ENCODE measurements around the gene CALY. TPM values are rescaled to one million over a fixed set of nuclear protein-coding genes. Genes with fewer than 3 reads are reported as not detected.

Gene CALY
- total RNA-seq, 2 donors from 2014 or later, result 0.75 to 1.3 TPM

- no peaks in the 10 kb centered on the region for H3K9me3 Mint-ChIP-seq
- peaks cover 44% of the 10 kb centered on the region for H3K36me3 Mint-ChIP-seq (ENCODE audit: low read depth)
- H3K9ac ChIP-seq (ENCODE audit: extremely low read depth, low read length, poor library complexity, severe bottlenecking), result no peak overlapping the region
- no peak overlapping the region for H3K4me3 Mint-ChIP-seq
- peaks cover 4% of the 10 kb centered on the region for H3K27me3 Mint-ChIP-seq (ENCODE audit: insufficient read depth)
- no peak overlapping the region for H3K4me3 ChIP-seq (ENCODE audit: low read length)
- peaks cover 5% of the 10 kb centered on the region for H3K4me1 ChIP-seq (ENCODE audit: control insufficient read depth, insufficient read depth, low read length)
- peaks cover 43% of the 10 kb centered on the region for H3K36me3 ChIP-seq (ENCODE audit: control insufficient read depth, insufficient read depth, low read length)
- H3K27ac ChIP-seq (ENCODE audit: low read depth, low read length), result no peak overlapping the region
- H3K9me3 ChIP-seq (ENCODE audit: control insufficient read depth, low read length), result no peaks in the 10 kb centered on the region
- 85 to 89% methylated on average over 18 of the region's 18 CpGs for WGBS, 2 experiments (ENCODE audit: insufficient coverage in 1 of 2, insufficient read length in 1 of 2)
- H3K27ac Mint-ChIP-seq, result no peak overlapping the region
- H3K27me3 ChIP-seq (ENCODE audit: control insufficient read depth, insufficient read depth, low read length, poor library complexity, severe bottlenecking), result no peaks in the 10 kb centered on the region
- H3K4me1 Mint-ChIP-seq, result peaks cover 7% of the 10 kb centered on the region
- TF ChIP-seq, protein P1, sequence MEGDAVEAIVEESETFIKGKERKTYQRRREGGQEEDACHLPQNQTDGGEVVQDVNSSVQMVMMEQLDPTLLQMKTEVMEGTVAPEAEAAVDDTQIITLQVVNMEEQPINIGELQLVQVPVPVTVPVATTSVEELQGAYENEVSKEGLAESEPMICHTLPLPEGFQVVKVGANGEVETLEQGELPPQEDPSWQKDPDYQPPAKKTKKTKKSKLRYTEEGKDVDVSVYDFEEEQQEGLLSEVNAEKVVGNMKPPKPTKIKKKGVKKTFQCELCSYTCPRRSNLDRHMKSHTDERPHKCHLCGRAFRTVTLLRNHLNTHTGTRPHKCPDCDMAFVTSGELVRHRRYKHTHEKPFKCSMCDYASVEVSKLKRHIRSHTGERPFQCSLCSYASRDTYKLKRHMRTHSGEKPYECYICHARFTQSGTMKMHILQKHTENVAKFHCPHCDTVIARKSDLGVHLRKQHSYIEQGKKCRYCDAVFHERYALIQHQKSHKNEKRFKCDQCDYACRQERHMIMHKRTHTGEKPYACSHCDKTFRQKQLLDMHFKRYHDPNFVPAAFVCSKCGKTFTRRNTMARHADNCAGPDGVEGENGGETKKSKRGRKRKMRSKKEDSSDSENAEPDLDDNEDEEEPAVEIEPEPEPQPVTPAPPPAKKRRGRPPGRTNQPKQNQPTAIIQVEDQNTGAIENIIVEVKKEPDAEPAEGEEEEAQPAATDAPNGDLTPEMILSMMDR (conservative IDR thresholded peaks at IDR 0.05), result no peak
- DNase-seq, result no peak
Measured at GRCh38 chr10:133361773-133362441, 25.2 kb upstream of the CALY start.

GRCh38 chr10:133361227-133361626, 24.5 kb upstream of the CALY start:
- Mint-ChIP-seq H3K27ac (no peak overlapping the region), H3K4me3 (no peak overlapping the region), H3K36me3 (ENCODE audit: low read depth) (peaks cover 43% of the 10 kb centered on the region), H3K4me1 (peaks cover 7% of the 10 kb centered on the region), H3K9me3 (no peaks in the 10 kb centered on the region), H3K27me3 (ENCODE audit: insufficient read depth) (peaks cover 4% of the 10 kb centered on the region)
- TF ChIP-seq, protein P1 (conservative IDR thresholded peaks at IDR 0.05), result no peak
- H3K27me3 ChIP-seq (ENCODE audit: control insufficient read depth, insufficient read depth, low read length, poor library complexity, severe bottlenecking), result no peaks in the 10 kb centered on the region
- no peaks in the 10 kb centered on the region for H3K9me3 ChIP-seq (ENCODE audit: control insufficient read depth, low read length)
- H3K9ac ChIP-seq (ENCODE audit: extremely low read depth, low read length, poor library complexity, severe bottlenecking), result no peak overlapping the region
- no peak for DNase-seq
- H3K4me1 ChIP-seq (ENCODE audit: control insufficient read depth, insufficient read depth, low read length), result peaks cover 8% of the 10 kb centered on the region
- peaks cover 37% of the 10 kb centered on the region for H3K36me3 ChIP-seq (ENCODE audit: control insufficient read depth, insufficient read depth, low read length)
- no peak overlapping the region for H3K4me3 ChIP-seq (ENCODE audit: low read length)
- WGBS, 2 experiments (ENCODE audit: insufficient coverage in 1 of 2, insufficient read length in 1 of 2), result 91 to 100% methylated on average over 1 to 5 of the region's 5 CpGs
- H3K27ac ChIP-seq (ENCODE audit: low read depth, low read length), result no peak overlapping the region

DNA sequence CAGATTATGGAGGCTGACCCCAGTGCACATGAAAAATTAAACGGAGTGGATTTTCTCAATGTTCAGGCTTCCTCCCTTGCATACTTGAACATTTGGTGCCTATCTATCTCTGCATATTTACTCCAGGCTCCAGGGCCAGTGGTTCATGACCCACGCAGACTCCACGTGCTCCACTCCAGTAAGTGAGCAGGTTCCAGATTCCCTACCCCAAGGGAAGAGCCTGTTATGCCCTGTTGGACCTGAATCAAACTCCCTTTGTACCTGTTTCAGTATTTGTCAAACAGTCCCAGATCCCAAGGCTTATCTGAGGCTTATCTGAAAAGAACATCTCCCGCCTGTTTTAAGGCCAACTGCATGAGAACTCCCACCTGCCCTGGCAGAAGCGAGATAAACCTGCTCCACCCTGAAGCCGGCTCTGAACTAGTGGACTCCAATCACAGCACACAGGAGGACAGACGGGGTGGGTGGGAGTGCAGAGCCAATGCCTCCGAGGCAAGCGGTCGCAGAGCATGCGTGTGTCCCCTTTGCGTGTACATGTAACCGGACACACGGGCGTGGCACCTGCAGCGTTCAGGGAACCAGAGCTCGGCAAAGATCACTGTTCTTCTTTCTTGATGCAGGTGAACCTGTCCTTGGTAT, 23.4 kb upstream of the CALY start:
- Mint-ChIP-seq H3K27ac (no peak overlapping the region), H3K36me3 (ENCODE audit: low read depth) (peaks cover 36% of the 10 kb centered on the region), H3K27me3 (ENCODE audit: insufficient read depth) (peaks cover 4% of the 10 kb centered on the region), H3K9me3 (no peaks in the 10 kb centered on the region), H3K4me3 (no peak overlapping the region), H3K4me1 (peaks cover 7% of the 10 kb centered on the region)
- 91 to 92% methylated on average over 17 of the region's 17 CpGs for WGBS, 2 experiments (ENCODE audit: insufficient coverage in 1 of 2, insufficient read length in 1 of 2)
- DNase-seq, result no peak
- Histone ChIP-seq H3K4me1 (ENCODE audit: control insufficient read depth, insufficient read depth, low read length) (peaks cover 13% of the 10 kb centered on the region), H3K9me3 (ENCODE audit: control insufficient read depth, low read length) (no peaks in the 10 kb centered on the region), H3K27me3 (ENCODE audit: control insufficient read depth, insufficient read depth, low read length, poor library complexity, severe bottlenecking) (no peaks in the 10 kb centered on the region), H3K4me3 (ENCODE audit: low read length) (no peak overlapping the region), H3K27ac (ENCODE audit: low read depth, low read length) (no peak overlapping the region), H3K9ac (ENCODE audit: extremely low read depth, low read length, poor library complexity, severe bottlenecking) (no peak overlapping the region), H3K36me3 (ENCODE audit: control insufficient read depth, insufficient read depth, low read length) (peaks cover 33% of the 10 kb centered on the region)
- TF ChIP-seq, protein P1 (conservative IDR thresholded peaks at IDR 0.05), result no peak

Measured in endodermal cell (in vitro differentiated cells).